Measurements from ENCODE around the gene ALDH4A1. TPM values are rescaled to one million over a fixed set of nuclear protein-coding genes. Genes with fewer than 3 reads are reported as not detected.
A peak's percentile ranks its signal among the peaks of the same experiment; 100 is the strongest.
"Not testable (repeated sequence)": the region's sequence is repeated elsewhere in the genome, so short reads cannot be mapped to it uniquely, and the experiment has no call there.

ALDH4A1 gene
- total RNA-seq, 1 donor from 2014 or later: 21.8 TPM

GRCh38 chr1:18895317-18895716 is 7.0 kb downstream of the ALDH4A1 start:
- DNase-seq (ENCODE audit: low spot score): no peak

GRCh38 chr1:18893120-18893519 is 9.2 kb downstream of the ALDH4A1 start:
- Histone ChIP-seq H3K9me3 (ENCODE audit: low read depth) (no peaks in the 10 kb centered on the region), H2AFZ (replicated peaks) (no peak overlapping the region), H3K4me3 (no peak overlapping the region), H3K79me2 (ENCODE audit: low read depth) (no peaks in the 10 kb centered on the region), H3F3A (ENCODE audit: low read depth) (no peaks in the 10 kb centered on the region), H4K20me1 (ENCODE audit: low read depth) (peaks cover 14% of the 10 kb centered on the region), H3K4me2 (no peak overlapping the region), H3K27ac (no peak overlapping the region), H3K9ac (no peak overlapping the region), H3K27me3 (no peaks in the 10 kb centered on the region), H3K36me3 (no peaks in the 10 kb centered on the region), H3K4me1 (no peaks in the 10 kb centered on the region)
- no peaks in the 10 kb centered on the region for H3K9me3 Mint-ChIP-seq
- peaks cover 7% of the 10 kb centered on the region for H3K4me1 Mint-ChIP-seq
- TF ChIP-seq EZH2phosphoT487 (IDR thresholded peaks at IDR 0.05) (no peak), CTCF (IDR thresholded peaks at IDR 0.05) (no peak)
- no peaks in the 10 kb centered on the region for H3K36me3 Mint-ChIP-seq
- no peak for DNase-seq (ENCODE audit: low spot score)
- H3K4me3 Mint-ChIP-seq: no peak overlapping the region
- no peak overlapping the region for H3K27ac Mint-ChIP-seq
- peaks cover 6% of the 10 kb centered on the region for H3K27me3 Mint-ChIP-seq (ENCODE audit: insufficient read depth, low read depth)

More at GRCh38 chr1:18895317-18895716, 7.0 kb downstream of the ALDH4A1 start:
- Histone ChIP-seq H3K27ac (no peak overlapping the region), H3K4me1 (no peaks in the 10 kb centered on the region), H4K20me1 (ENCODE audit: low read depth) (peaks cover 19% of the 10 kb centered on the region), H2AFZ (replicated peaks) (no peak overlapping the region), H3F3A (ENCODE audit: low read depth) (no peaks in the 10 kb centered on the region), H3K4me2 (no peak overlapping the region), H3K27me3 (no peaks in the 10 kb centered on the region), H3K9me3 (ENCODE audit: low read depth) (no peaks in the 10 kb centered on the region), H3K4me3 (no peak overlapping the region), H3K79me2 (ENCODE audit: low read depth) (peaks cover under 1% of the 10 kb centered on the region), H3K9ac (no peak overlapping the region), H3K36me3 (no peaks in the 10 kb centered on the region)
- Mint-ChIP-seq H3K9me3 (no peaks in the 10 kb centered on the region), H3K4me3 (no peak overlapping the region), H3K27me3 (ENCODE audit: insufficient read depth, low read depth) (peaks cover 6% of the 10 kb centered on the region), H3K27ac (no peak overlapping the region), H3K36me3 (no peaks in the 10 kb centered on the region), H3K4me1 (peaks cover 7% of the 10 kb centered on the region)
- TF ChIP-seq EZH2 (IDR thresholded peaks at IDR 0.05): no peak
- TF ChIP-seq CTCF (IDR thresholded peaks at IDR 0.05): no peak
- no peak for TF ChIP-seq EZH2phosphoT487 (IDR thresholded peaks at IDR 0.05)

- H3K79me2 ChIP-seq (ENCODE audit: low read depth); H3K27me3 ChIP-seq; H3K4me2 ChIP-seq; H3K9me3 Mint-ChIP-seq; H3K9me3 ChIP-seq (ENCODE audit: low read depth); H3K9ac ChIP-seq; H3K4me3 ChIP-seq; H3K4me1 ChIP-seq; H3K27ac ChIP-seq; H3K36me3 Mint-ChIP-seq; DNase-seq (ENCODE audit: low spot score); H3F3A ChIP-seq (ENCODE audit: low read depth); H3K4me1 Mint-ChIP-seq; H3K27ac Mint-ChIP-seq; H2AFZ ChIP-seq (replicated peaks); H3K27me3 Mint-ChIP-seq (ENCODE audit: insufficient read depth, low read depth); H3K36me3 ChIP-seq: not testable (repeated sequence)
- H4K20me1 ChIP-seq (ENCODE audit: low read depth): peaks cover 14% of the 10 kb centered on the region
- H3K4me3 Mint-ChIP-seq: peak overlapping the region; percentile 53
These were observed 10.5 kb downstream of the ALDH4A1 start for GRCh38 chr1:18891858-18892257.

- peaks cover 14% of the 10 kb centered on the region for H4K20me1 ChIP-seq (ENCODE audit: low read depth)
- Mint-ChIP-seq H3K4me3 (no peak overlapping the region), H3K9me3 (no peaks in the 10 kb centered on the region), H3K27ac (peak overlapping the region; percentile 26), H3K36me3 (no peaks in the 10 kb centered on the region), H3K27me3 (ENCODE audit: insufficient read depth, low read depth) (peaks cover 6% of the 10 kb centered on the region), H3K4me1 (peaks cover 7% of the 10 kb centered on the region)
- H2AFZ ChIP-seq (replicated peaks): no peak overlapping the region
- H3K36me3 ChIP-seq: no peaks in the 10 kb centered on the region
- no peak for DNase-seq (ENCODE audit: low spot score)
- no peak overlapping the region for H3K27ac ChIP-seq
- H3K4me2 ChIP-seq: no peak overlapping the region
- no peak overlapping the region for H3K9ac ChIP-seq
- no peaks in the 10 kb centered on the region for H3F3A ChIP-seq (ENCODE audit: low read depth)
- H3K27me3 ChIP-seq: no peaks in the 10 kb centered on the region
- H3K4me1 ChIP-seq: no peaks in the 10 kb centered on the region
- TF ChIP-seq EZH2phosphoT487 (IDR thresholded peaks at IDR 0.05) (no peak), CTCF (IDR thresholded peaks at IDR 0.05) (no peak), EZH2 (IDR thresholded peaks at IDR 0.05) (no peak)
- no peaks in the 10 kb centered on the region for H3K79me2 ChIP-seq (ENCODE audit: low read depth)
- no peaks in the 10 kb centered on the region for H3K9me3 ChIP-seq (ENCODE audit: low read depth)
- no peak overlapping the region for H3K4me3 ChIP-seq
These were observed 11.0 kb downstream of the ALDH4A1 start for GRCh38 chr1:18891426-18891780.
